ENCODE data around the gene MCIDAS.

DNA sequence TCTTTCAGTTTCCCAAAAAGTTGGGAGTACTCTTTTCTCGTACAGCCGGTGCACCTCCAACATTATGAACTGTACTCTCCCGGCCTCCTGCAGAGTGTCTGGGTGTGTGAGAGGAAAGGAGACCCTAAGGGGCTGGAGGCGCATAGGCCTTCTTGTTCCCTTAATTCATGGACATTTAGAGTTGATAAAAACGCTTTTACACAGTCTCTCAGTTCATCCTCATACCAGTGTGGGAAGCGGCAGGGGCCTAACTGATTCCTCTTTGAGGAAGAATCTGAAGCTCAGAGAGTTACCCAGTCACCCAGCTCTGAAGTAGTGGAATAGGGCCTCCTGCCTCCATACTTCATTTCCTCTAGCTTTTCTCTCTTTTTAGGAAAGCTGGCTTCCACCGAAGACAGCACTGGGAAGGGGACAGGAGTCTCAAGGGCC is 3.3 kb downstream of the MCIDAS start:
- TF ChIP-seq, protein P1, sequence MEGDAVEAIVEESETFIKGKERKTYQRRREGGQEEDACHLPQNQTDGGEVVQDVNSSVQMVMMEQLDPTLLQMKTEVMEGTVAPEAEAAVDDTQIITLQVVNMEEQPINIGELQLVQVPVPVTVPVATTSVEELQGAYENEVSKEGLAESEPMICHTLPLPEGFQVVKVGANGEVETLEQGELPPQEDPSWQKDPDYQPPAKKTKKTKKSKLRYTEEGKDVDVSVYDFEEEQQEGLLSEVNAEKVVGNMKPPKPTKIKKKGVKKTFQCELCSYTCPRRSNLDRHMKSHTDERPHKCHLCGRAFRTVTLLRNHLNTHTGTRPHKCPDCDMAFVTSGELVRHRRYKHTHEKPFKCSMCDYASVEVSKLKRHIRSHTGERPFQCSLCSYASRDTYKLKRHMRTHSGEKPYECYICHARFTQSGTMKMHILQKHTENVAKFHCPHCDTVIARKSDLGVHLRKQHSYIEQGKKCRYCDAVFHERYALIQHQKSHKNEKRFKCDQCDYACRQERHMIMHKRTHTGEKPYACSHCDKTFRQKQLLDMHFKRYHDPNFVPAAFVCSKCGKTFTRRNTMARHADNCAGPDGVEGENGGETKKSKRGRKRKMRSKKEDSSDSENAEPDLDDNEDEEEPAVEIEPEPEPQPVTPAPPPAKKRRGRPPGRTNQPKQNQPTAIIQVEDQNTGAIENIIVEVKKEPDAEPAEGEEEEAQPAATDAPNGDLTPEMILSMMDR (conservative IDR thresholded peaks at IDR 0.05) = no peak
- TF ChIP-seq ZFX (IDR thresholded peaks at IDR 0.05) = no peak

Data from C4-2B (cell line).